Tibial nerve (tissue), 4 donors: Measurements from ENCODE around the gene MAPK11. TPM values are rescaled to one million over a fixed set of nuclear protein-coding genes. Genes with fewer than 3 reads are reported as not detected.
A peak's percentile ranks its signal among the peaks of the same experiment; 100 is the strongest.

Experiments used
- DNase-seq, 2 donors: peaks; one replicate each; pipeline ENCODE4 v3.0.0-alpha.2; 2019; ENCODE audit warnings: low spot score in 2 of 2
- H3K27ac ChIP-seq, 4 donors: fragments of 200-600 bp; sonication (generic) in 3 of 4; one replicate each; pipeline ENCODE4 v1.5.1; 2017 to 2019; ENCODE audit warnings: mild to moderate bottlenecking in 1 of 4
- H3K27me3 ChIP-seq, 2 donors: fragments of 200-600 bp; sonication (generic) in 1 of 2; one replicate each; pipeline versions ENCODE4 v1.5.1 to v1.6.0; 2017 to 2019
- H3K36me3 ChIP-seq, 3 donors: fragments of 200-600 bp; sonication (generic); one replicate each; pipeline ENCODE4 v1.5.1; 2018 to 2019
- H3K4me1 ChIP-seq, 4 donors: fragments of 200-600 bp; sonication (generic) in 3 of 4; one replicate each; pipeline ENCODE4 v1.5.1; 2017 to 2019
- H3K4me3 ChIP-seq, 4 donors: fragments of 200-600 bp; sonication (generic) in 3 of 4; one replicate each; pipeline ENCODE4 v1.5.1; 2017 to 2019; ENCODE audit warnings: mild to moderate bottlenecking in 1 of 4, moderate library complexity in 1 of 4
- H3K9me3 ChIP-seq, 4 donors: fragments of 200-600 bp; sonication (generic) in 3 of 4; one replicate each; pipeline ENCODE4 v1.5.1; 2017 to 2019
- EP300 ChIP-seq, 2 donors: sonication (generic); formaldehyde crosslinking; IDR thresholded peaks; one replicate each; pipeline ENCODE4 v1.6.1; 2017; ENCODE audit warnings: antibody characterized with exemption in 2 of 2, mild to moderate bottlenecking in 1 of 2
- POLR2A ChIP-seq, 2 donors: fragments of 450-650 bp; IDR thresholded peaks; one replicate each; pipeline ENCODE4 v1.6.1; 2017; ENCODE audit warnings: antibody characterized with exemption in 2 of 2, mild to moderate bottlenecking in 2 of 2, moderate library complexity in 2 of 2
- WGBS, 2 donors: methylation state at CpG; one replicate each; pipeline ENCODE4 v1.1.5; 2018; 5-methylcytosine and 5-hydroxymethylcytosine counted together
- total RNA-seq, 4 donors: library from RNA; depleted of rRNA; stranded (reverse); fragments of >200 nt; gene quantifications; one replicate each; pipeline ENCODE4 v1.1.0, GENCODE V29; 2016
- TF ChIP-seq, protein P1 (sequence below), 5 experiments: fragments of 200-600 bp in 3 of 5; fragments of 450-650 bp in 2 of 5; sonication (generic) in 3 of 5; IDR thresholded peaks; one replicate each; pipeline ENCODE4 v1.5.1; 2016 to 2019; ENCODE audit warnings: antibody characterized with exemption in 5 of 5, mild to moderate bottlenecking in 3 of 5, moderate library complexity in 2 of 5

Gene MAPK11
- total RNA-seq, 4 donors from 2014 or later, result 8.7 to 33.3 (median 19.6) TPM

DNA sequence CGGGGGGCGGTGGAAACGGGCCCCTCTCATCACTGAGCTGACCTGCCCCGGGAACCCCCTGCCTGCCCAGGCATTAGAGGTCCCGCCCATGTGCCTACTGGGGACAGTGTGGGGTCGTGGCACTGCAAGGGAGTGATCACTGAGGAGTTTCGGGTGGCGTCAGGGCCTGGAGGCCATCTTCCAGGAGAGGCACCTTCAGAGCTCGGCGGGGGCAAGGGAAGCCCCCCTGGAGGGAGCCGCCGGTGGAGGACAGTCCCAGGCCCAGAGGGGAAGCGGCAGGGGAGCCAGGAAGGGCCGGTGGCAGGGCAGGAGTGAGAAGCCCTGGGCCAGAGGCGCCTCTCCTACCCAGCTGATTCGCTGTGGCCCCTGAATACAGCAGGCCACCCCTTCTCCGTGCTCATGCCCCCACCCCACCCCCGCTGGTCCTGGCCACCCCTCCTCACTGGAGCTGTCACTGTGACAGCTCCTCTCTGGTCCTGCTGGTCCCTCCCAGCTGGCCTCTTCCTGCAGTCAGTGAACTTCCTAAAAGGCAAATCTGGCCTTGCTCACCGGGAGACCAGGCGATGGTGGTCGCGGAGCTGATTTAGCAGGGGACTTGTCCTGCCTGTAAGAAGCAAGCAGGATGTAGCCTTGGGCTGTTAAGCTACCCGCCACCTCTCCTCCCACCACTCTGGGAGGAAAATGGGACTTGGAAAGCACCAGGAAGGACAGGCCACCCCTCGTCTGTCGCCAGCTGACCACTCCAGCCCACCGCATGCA is 2.0 kb upstream of the MAPK11 start:
- Histone ChIP-seq H3K4me1 (peaks cover 0 to 78% (median 42%) of the 10 kb centered on the region in 4 donors), H3K27me3 (peaks cover 0 to 15% of the 10 kb centered on the region in 2 donors), H3K4me3 (peak overlapping the region in 3 of 4 donors; percentile 41 to 66 (median 54)), H3K36me3 (peaks cover 0 to 24% (median 4%) of the 10 kb centered on the region in 3 donors), H3K9me3 (no peaks in the 10 kb centered on the region), H3K27ac (peak overlapping the region in 1 of 4 donors; percentile 64)
- WGBS, 2 donors, result 48 to 60% methylated on average over 19 to 20 of the region's 26 CpGs
- TF ChIP-seq POLR2A (IDR thresholded peaks at IDR 0.05), result no peak
- TF ChIP-seq, protein P1, sequence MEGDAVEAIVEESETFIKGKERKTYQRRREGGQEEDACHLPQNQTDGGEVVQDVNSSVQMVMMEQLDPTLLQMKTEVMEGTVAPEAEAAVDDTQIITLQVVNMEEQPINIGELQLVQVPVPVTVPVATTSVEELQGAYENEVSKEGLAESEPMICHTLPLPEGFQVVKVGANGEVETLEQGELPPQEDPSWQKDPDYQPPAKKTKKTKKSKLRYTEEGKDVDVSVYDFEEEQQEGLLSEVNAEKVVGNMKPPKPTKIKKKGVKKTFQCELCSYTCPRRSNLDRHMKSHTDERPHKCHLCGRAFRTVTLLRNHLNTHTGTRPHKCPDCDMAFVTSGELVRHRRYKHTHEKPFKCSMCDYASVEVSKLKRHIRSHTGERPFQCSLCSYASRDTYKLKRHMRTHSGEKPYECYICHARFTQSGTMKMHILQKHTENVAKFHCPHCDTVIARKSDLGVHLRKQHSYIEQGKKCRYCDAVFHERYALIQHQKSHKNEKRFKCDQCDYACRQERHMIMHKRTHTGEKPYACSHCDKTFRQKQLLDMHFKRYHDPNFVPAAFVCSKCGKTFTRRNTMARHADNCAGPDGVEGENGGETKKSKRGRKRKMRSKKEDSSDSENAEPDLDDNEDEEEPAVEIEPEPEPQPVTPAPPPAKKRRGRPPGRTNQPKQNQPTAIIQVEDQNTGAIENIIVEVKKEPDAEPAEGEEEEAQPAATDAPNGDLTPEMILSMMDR (IDR thresholded peaks at IDR 0.05), result peak in 1 of 5 experiments; percentile 5
- DNase-seq, result no peak

DNA sequence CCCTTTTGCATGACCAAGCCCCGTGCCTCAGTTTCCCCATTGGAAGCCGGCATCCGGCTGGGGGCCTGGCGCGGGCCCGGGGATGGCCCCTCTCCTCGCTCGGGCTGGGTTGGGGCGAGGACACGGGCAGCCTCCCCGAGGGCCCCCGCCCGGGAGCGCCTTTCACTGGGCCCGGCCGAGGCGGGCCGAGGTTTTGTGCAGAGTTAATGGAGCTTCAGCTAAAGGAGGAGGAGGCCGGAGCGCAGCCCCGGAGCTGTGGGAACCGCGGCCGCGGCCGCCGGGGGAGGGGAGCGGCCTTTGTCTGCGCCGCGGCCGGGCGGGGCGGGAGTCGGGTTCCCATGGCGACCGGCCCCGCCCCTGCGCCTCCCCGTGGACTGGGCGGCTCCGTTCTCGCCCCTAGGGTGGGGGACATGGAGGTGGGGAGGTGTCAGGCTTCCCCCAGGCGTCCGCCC is 1.4 kb upstream of the MAPK11 start:
- TF ChIP-seq, protein P1 (IDR thresholded peaks at IDR 0.05), result no peak
- peaks cover 0 to 81% (median 44%) of the 10 kb centered on the region in 4 donors for H3K4me1 ChIP-seq
- peaks cover 0 to 17% (median 4%) of the 10 kb centered on the region in 3 donors for H3K36me3 ChIP-seq
- no peak for DNase-seq
- peak overlapping the region; percentile 18 to 66 (median 48) for H3K4me3 ChIP-seq
- peaks cover 0 to 21% of the 10 kb centered on the region in 2 donors for H3K27me3 ChIP-seq
- WGBS, 2 donors, result 0 to 1% methylated on average over 16 to 22 of the region's 45 CpGs
- no peaks in the 10 kb centered on the region for H3K9me3 ChIP-seq
- peak overlapping the region in 1 of 4 donors; percentile 64 for H3K27ac ChIP-seq

DNA sequence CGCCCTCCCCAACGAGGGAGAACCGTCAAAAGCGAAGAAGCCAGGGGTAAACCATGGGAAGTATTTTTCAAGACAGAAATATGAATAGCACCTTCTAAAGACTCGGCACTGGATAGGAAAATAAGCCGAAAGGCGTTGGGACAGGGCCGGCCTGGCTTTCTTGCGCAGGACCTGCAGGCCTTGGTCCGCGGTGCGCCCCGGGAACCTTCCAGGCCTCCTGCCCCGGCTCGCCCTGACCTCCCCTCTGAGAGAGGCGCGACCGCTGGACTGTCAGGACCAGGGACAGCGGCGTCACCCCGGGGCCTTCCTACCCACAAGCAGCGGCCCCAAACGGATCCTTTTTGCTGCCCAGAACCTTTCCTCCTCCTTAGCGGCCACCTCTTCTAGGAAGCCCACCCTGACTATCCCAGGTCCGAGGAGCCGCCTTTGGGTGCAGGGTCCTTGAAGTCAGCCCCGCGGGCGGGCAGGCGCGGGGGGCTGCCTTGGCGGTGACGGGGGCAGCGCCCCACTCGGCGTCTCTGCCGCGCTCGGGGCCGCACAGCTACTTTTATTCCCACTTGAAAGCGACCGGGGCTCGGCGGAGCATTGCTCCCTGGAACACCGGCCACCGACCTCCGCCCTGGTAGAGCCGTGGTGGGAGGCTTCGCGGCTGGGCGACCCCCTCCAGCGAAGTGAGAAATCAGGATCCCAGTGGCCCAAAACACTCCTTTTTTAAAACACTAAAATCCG is 650 bp upstream of the MAPK11 start:
- Histone ChIP-seq H3K9me3 (no peaks in the 10 kb centered on the region), H3K27ac (peak overlapping the region in 3 of 4 donors; percentile 41 to 85 (median 45)), H3K36me3 (peaks cover 0 to 10% (median 4%) of the 10 kb centered on the region in 3 donors), H3K4me1 (peaks cover 0 to 74% (median 44%) of the 10 kb centered on the region in 4 donors), H3K4me3 (peak overlapping the region; percentile 41 to 66 (median 50)), H3K27me3 (peaks cover 0 to 21% of the 10 kb centered on the region in 2 donors)
- TF ChIP-seq POLR2A (IDR thresholded peaks at IDR 0.05) (no peak), EP300 (IDR thresholded peaks at IDR 0.05) (no peak)
- TF ChIP-seq, protein P1 (IDR thresholded peaks at IDR 0.05), result no peak
- peak; percentile 46 to 48 for DNase-seq
- WGBS, 2 donors, result 2 to 3% methylated on average over 47 to 49 of the region's 53 CpGs

DNA sequence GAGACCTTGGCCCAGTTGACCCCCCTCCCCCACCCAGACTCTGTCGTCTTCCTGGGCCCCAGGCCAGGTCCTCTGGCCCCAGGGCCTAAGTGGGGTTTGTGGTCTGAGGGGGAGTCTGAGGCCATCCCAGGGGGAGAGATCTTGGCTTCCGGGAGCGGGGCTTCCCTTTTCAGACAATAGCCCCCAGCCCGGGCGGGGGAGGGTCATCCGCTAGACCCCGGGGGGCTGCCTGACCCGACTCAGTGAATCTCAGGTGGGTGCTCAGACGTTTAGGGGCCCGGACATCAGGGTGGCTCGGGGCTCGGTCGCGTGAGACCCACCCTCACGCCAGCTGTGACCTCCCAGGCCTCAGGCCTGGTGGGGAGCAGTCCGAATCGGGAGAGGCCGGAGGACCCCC is 609 bp downstream of the MAPK11 start:
- H3K4me3 ChIP-seq, result peak overlapping the region; percentile 27 to 66 (median 46)
- no peaks in the 10 kb centered on the region for H3K9me3 ChIP-seq
- TF ChIP-seq POLR2A (IDR thresholded peaks at IDR 0.05) (no peak), EP300 (IDR thresholded peaks at IDR 0.05) (no peak)
- TF ChIP-seq, protein P1 (IDR thresholded peaks at IDR 0.05), result no peak
- peaks cover 0 to 21% of the 10 kb centered on the region in 2 donors for H3K27me3 ChIP-seq
- peak overlapping the region in 3 of 4 donors; percentile 34 to 85 (median 44) for H3K27ac ChIP-seq
- DNase-seq, result no peak
- 11 to 12% methylated on average over 10 to 16 of the region's 18 CpGs for WGBS, 2 donors
- peaks cover 0 to 62% (median 44%) of the 10 kb centered on the region in 4 donors for H3K4me1 ChIP-seq
- H3K36me3 ChIP-seq, result no peaks in the 10 kb centered on the region
